DND-41 (cell line): ENCODE data around the gene WNT6.

Experiments
- ATAC-seq: fragments of 200-7000 bp; cut with Tn5 transposase; 3 replicates; pipeline ENCODE4 v1.9.1; 2021; ENCODE audit warnings: low read depth; ENCODE audit not compliant: insufficient read depth
- DNase-seq: peaks from one replicate; pipeline ENCODE4 v3.0.0-alpha.2; 2020
- H2AFZ ChIP-seq: 2 replicates; pipeline ENCODE4 v1.6.0; 2012; ENCODE audit warnings: low read depth, low read length
- H3K27ac ChIP-seq: 2 replicates; pipeline ENCODE4 v1.5.1; 2012; ENCODE audit warnings: low read length, inconsistent platforms
- H3K27me3 ChIP-seq: fragments of 200-600 bp; sonication (generic); 2 replicates; pipeline ENCODE4 v1.6.0; 2012; ENCODE audit warnings: low read length, mild to moderate bottlenecking, inconsistent platforms; ENCODE audit not compliant: insufficient read depth, poor library complexity
- H3K36me3 ChIP-seq: 2 replicates; pipeline ENCODE4 v1.5.1; 2012; ENCODE audit warnings: low read length, inconsistent platforms; ENCODE audit not compliant: insufficient read depth
- H3K4me1 ChIP-seq: 2 replicates; pipeline ENCODE4 v1.5.1; 2012; ENCODE audit warnings: mild to moderate bottlenecking, low read length; ENCODE audit not compliant: insufficient read depth
- H3K4me2 ChIP-seq: 2 replicates; pipeline ENCODE4 v1.6.0; 2012; ENCODE audit warnings: mild to moderate bottlenecking, moderate library complexity, low read length, inconsistent platforms; ENCODE audit not compliant: insufficient read depth
- H3K4me3 ChIP-seq, 2 experiments: fragments of 200-600 bp in 1 of 2; shearing (Covaris generic) in 1 of 2; 2 replicates each; pipeline ENCODE4 v1.5.1; 2012 to 2016; ENCODE audit warnings: inconsistent platforms in 2 of 2, low read length in 2 of 2, mild to moderate bottlenecking in 2 of 2, low read depth in 1 of 2, moderate library complexity in 1 of 2
- H3K79me2 ChIP-seq: 2 replicates; pipeline ENCODE4 v1.6.0; 2012; ENCODE audit warnings: low read length, inconsistent platforms; ENCODE audit not compliant: insufficient read depth
- H3K9ac ChIP-seq: 2 replicates; pipeline ENCODE4 v1.6.0; 2012; ENCODE audit warnings: low read depth, mild to moderate bottlenecking, inconsistent platforms, low read length, moderate library complexity
- H3K9me3 ChIP-seq: 2 replicates; pipeline ENCODE4 v1.5.1; 2012; ENCODE audit warnings: low read length, moderate library complexity, mild to moderate bottlenecking, inconsistent platforms; ENCODE audit not compliant: insufficient read depth, severe bottlenecking
- H4K20me1 ChIP-seq: 2 replicates; pipeline ENCODE4 v1.6.0; 2012; ENCODE audit warnings: low read length; ENCODE audit not compliant: insufficient read depth
- CTCF ChIP-seq: IDR thresholded peaks from 2 replicates; pipeline ENCODE4 v1.5.1; 2012; ENCODE audit warnings: borderline replicate concordance, low read length, moderate library complexity, mild to moderate bottlenecking; ENCODE audit not compliant: poor library complexity, severe bottlenecking; ENCODE audit errors: extremely low read depth
- EZH2 ChIP-seq: IDR thresholded peaks from 3 replicates; pipeline ENCODE4 v1.6.1; 2012; ENCODE audit warnings: borderline replicate concordance, low read depth, mild to moderate bottlenecking, moderate library complexity, low read length, inconsistent platforms; ENCODE audit not compliant: severe bottlenecking

WNT6 gene

GRCh38 chr2:218859556-218859987, at the start of gene WNT6:
Gene WNT6, plus strand, starts transcription at chr2:218859805. Its CDS starts 233 bp downstream, at chr2:218860038.
- 0 out of 2 replicates have a peak, but pooled peaks cover 8% of the 10 kb centered on the region for H4K20me1 ChIP-seq
- ATAC-seq (no peak), DNase-seq (no peak)
- H3K36me3 ChIP-seq, result no peaks in the 10 kb centered on the region
- peaks cover 14% of the 10 kb centered on the region for H3K4me1 ChIP-seq
- H2AFZ ChIP-seq, result no peak within 1 kb of the TSS
- H3K9ac ChIP-seq, result no peak within 1 kb of the TSS
- TF ChIP-seq EZH2 (no peak), CTCF (no peak)
- H3K4me2 ChIP-seq, result no peak within 1 kb of the TSS
- no peaks in the 10 kb centered on the region for H3K9me3 ChIP-seq
- H3K79me2 ChIP-seq, result no peaks in the 10 kb centered on the region
- no peak within 1 kb of the TSS for H3K27ac ChIP-seq
- H3K4me3 ChIP-seq, result no peak within 1 kb of the TSS
- peaks cover 12% of the 10 kb centered on the region for H3K27me3 ChIP-seq

GRCh38 chr2:218810256-218810655, 49.3 kb upstream of the WNT6 start:
- Histone ChIP-seq H3K4me3 (no peak overlapping the region), H3K9ac (no peak overlapping the region), H3K27me3 (no peaks in the 10 kb centered on the region), H3K4me1 (no peaks in the 10 kb centered on the region), H4K20me1 (no peaks in the 10 kb centered on the region), H3K9me3 (no peaks in the 10 kb centered on the region), H3K79me2 (no peaks in the 10 kb centered on the region), H3K36me3 (no peaks in the 10 kb centered on the region), H3K4me2 (no peak overlapping the region), H2AFZ (no peak overlapping the region), H3K27ac (no peak overlapping the region)
- TF ChIP-seq EZH2 (no peak), CTCF (no peak)
- no peak for DNase-seq
- no peak for ATAC-seq

- Histone ChIP-seq H3K9ac (no peak overlapping the region), H3K4me3 (no peak overlapping the region), H2AFZ (no peak overlapping the region), H3K9me3 (no peaks in the 10 kb centered on the region), H3K27ac (no peak overlapping the region), H3K36me3 (no peaks in the 10 kb centered on the region), H3K79me2 (no peaks in the 10 kb centered on the region), H3K27me3 (peaks cover under 1% of the 10 kb centered on the region), H3K4me1 (no peaks in the 10 kb centered on the region), H4K20me1 (no peaks in the 10 kb centered on the region), H3K4me2 (no peak overlapping the region)
- no peak for DNase-seq
- ATAC-seq, result no peak
- TF ChIP-seq CTCF (no peak), EZH2 (no peak)
These were observed 48.2 kb upstream of the WNT6 start for GRCh38 chr2:218811382-218811781.
